A673 (cell line): ENCODE data around the gene IVNS1ABP.

Experiments
- CTCF ChIP-seq: fragments of 300-800, 200-600 bp; sonication (generic); conservative IDR thresholded peaks from 2 replicates; pipeline ENCODE4 v1.5.1; 2017; ENCODE audit warnings: low read depth, mild to moderate bottlenecking, antibody characterized with exemption, low read length, moderate library complexity, mixed read lengths
- EZH2 ChIP-seq: fragments of 200-600 bp; sonication (generic); IDR thresholded peaks from 2 replicates; pipeline ENCODE4 v1.6.1; 2017; ENCODE audit warnings: borderline replicate concordance, low read depth, mild to moderate bottlenecking, mixed read lengths, antibody characterized with exemption, low read length; ENCODE audit not compliant: poor library complexity, severe bottlenecking

GRCh38 chr1:185318431-185319138 lies 1.5 kb upstream of the IVNS1ABP start:
- TF ChIP-seq EZH2 (no peak), CTCF (no peak)
